Gastroesophageal sphincter (tissue), 3 donors: Measurements from ENCODE around the gene SYNGR1.

Source experiments
- CTCF ChIP-seq, 4 experiments: fragments of 200-600 bp in 2 of 4; fragments of 450-650 bp in 2 of 4; sonication (generic) in 1 of 4; IDR thresholded peaks; one replicate each; pipeline ENCODE4 v1.5.1; 2017 to 2019; ENCODE audit warnings: antibody characterized with exemption in 4 of 4, mild to moderate bottlenecking in 2 of 4, moderate library complexity in 2 of 4
- EP300 ChIP-seq: sonication (generic); formaldehyde crosslinking; IDR thresholded peaks from one replicate; pipeline ENCODE4 v1.6.1; 2017; ENCODE audit warnings: antibody characterized with exemption, mild to moderate bottlenecking
- POLR2AphosphoS5 ChIP-seq: sonication (generic); formaldehyde crosslinking; IDR thresholded peaks from one replicate; pipeline ENCODE4 v1.6.1; 2017; ENCODE audit warnings: antibody characterized with exemption

GRCh38 chr22:39431216-39431801, 81.5 kb downstream of the SYNGR1 start:
- TF ChIP-seq CTCF (IDR thresholded peaks at IDR 0.05) (no peak), POLR2AphosphoS5 (no peak), EP300 (no peak)
